ENCODE data around the gene NT5C1A.

The NT5C1A gene

GRCh38 chr1:39668111-39668510, 3.8 kb downstream of the NT5C1A start:
- Histone ChIP-seq H3K9me3 (ENCODE audit: insufficient read depth, low read length) (0 out of 2 replicates have a peak, but pooled peaks cover 1% of the 10 kb centered on the region), H3K4me1 (ENCODE audit: insufficient read depth, insufficient read length) (peaks cover 8% of the 10 kb centered on the region), H3K27me3 (ENCODE audit: insufficient read depth, insufficient read length) (peaks cover 100% of the 10 kb centered on the region), H3K9ac (ENCODE audit: insufficient read length, low read depth) (no peak overlapping the region), H3K4me3 (ENCODE audit: insufficient read length, low read depth) (no peak overlapping the region), H3K36me3 (ENCODE audit: insufficient read depth, insufficient read length, low read length) (no peaks in the 10 kb centered on the region)
- TF ChIP-seq ZNF274 (IDR thresholded peaks at IDR 0.05; ENCODE audit: low read depth, low read length) (no peak), YY1 (IDR thresholded peaks at IDR 0.05; ENCODE audit: insufficient read depth, insufficient read length) (no peak), SUZ12 (IDR thresholded peaks at IDR 0.05; ENCODE audit: extremely low read depth, insufficient read depth, insufficient read length) (no peak)
- DNase-seq (ENCODE audit: low read depth, low spot score): no peak

GRCh38 chr1:39666772-39667171, 5.1 kb downstream of the NT5C1A start:
- Histone ChIP-seq H3K36me3 (ENCODE audit: insufficient read depth, insufficient read length, low read length) (no peaks in the 10 kb centered on the region), H3K9me3 (ENCODE audit: insufficient read depth, low read length) (no peaks in the 10 kb centered on the region), H3K9ac (ENCODE audit: insufficient read length, low read depth) (no peak overlapping the region), H3K27me3 (ENCODE audit: insufficient read depth, insufficient read length) (peaks cover 100% of the 10 kb centered on the region), H3K4me3 (ENCODE audit: insufficient read length, low read depth) (no peak overlapping the region), H3K4me1 (ENCODE audit: insufficient read depth, insufficient read length) (peaks cover 8% of the 10 kb centered on the region)
- DNase-seq (ENCODE audit: low read depth, low spot score): no peak
- TF ChIP-seq YY1 (IDR thresholded peaks at IDR 0.05; ENCODE audit: insufficient read depth, insufficient read length): no peak
- TF ChIP-seq SUZ12 (IDR thresholded peaks at IDR 0.05; ENCODE audit: extremely low read depth, insufficient read depth, insufficient read length): no peak
- no peak for TF ChIP-seq ZNF274 (IDR thresholded peaks at IDR 0.05; ENCODE audit: low read depth, low read length)

GRCh38 chr1:39663559-39663958, 8.3 kb downstream of the NT5C1A start:
- TF ChIP-seq ZNF274 (IDR thresholded peaks at IDR 0.05; ENCODE audit: low read depth, low read length): no peak
- TF ChIP-seq YY1 (IDR thresholded peaks at IDR 0.05; ENCODE audit: insufficient read depth, insufficient read length): no peak
- no peak for TF ChIP-seq SUZ12 (IDR thresholded peaks at IDR 0.05; ENCODE audit: extremely low read depth, insufficient read depth, insufficient read length)
- no peaks in the 10 kb centered on the region for H3K4me1 ChIP-seq (ENCODE audit: insufficient read depth, insufficient read length)
- peaks cover 100% of the 10 kb centered on the region for H3K27me3 ChIP-seq (ENCODE audit: insufficient read depth, insufficient read length)
- no peaks in the 10 kb centered on the region for H3K36me3 ChIP-seq (ENCODE audit: insufficient read depth, insufficient read length, low read length)
- H3K9me3 ChIP-seq (ENCODE audit: insufficient read depth, low read length): no peaks in the 10 kb centered on the region
- no peak overlapping the region for H3K4me3 ChIP-seq (ENCODE audit: insufficient read length, low read depth)
- H3K9ac ChIP-seq (ENCODE audit: insufficient read length, low read depth): no peak overlapping the region
- no peak for DNase-seq (ENCODE audit: low read depth, low spot score)

GRCh38 chr1:39662861-39663260, 9.0 kb downstream of the NT5C1A start:
- Histone ChIP-seq H3K4me1 (ENCODE audit: insufficient read depth, insufficient read length) (no peaks in the 10 kb centered on the region), H3K9ac (ENCODE audit: insufficient read length, low read depth) (no peak overlapping the region), H3K27me3 (ENCODE audit: insufficient read depth, insufficient read length) (peaks cover 100% of the 10 kb centered on the region), H3K36me3 (ENCODE audit: insufficient read depth, insufficient read length, low read length) (no peaks in the 10 kb centered on the region), H3K9me3 (ENCODE audit: insufficient read depth, low read length) (no peaks in the 10 kb centered on the region), H3K4me3 (ENCODE audit: insufficient read length, low read depth) (no peak overlapping the region)
- TF ChIP-seq ZNF274 (IDR thresholded peaks at IDR 0.05; ENCODE audit: low read depth, low read length): no peak
- DNase-seq (ENCODE audit: low read depth, low spot score): no peak

- H3K27me3 ChIP-seq (ENCODE audit: insufficient read depth, insufficient read length): peaks cover 99% of the 10 kb centered on the region
- DNase-seq (ENCODE audit: low read depth, low spot score): no peak
- no peak overlapping the region for H3K9ac ChIP-seq (ENCODE audit: insufficient read length, low read depth)
- no peaks in the 10 kb centered on the region for H3K9me3 ChIP-seq (ENCODE audit: insufficient read depth, low read length)
- TF ChIP-seq SUZ12 (IDR thresholded peaks at IDR 0.05; ENCODE audit: extremely low read depth, insufficient read depth, insufficient read length) (no peak), YY1 (IDR thresholded peaks at IDR 0.05; ENCODE audit: insufficient read depth, insufficient read length) (no peak), ZNF274 (IDR thresholded peaks at IDR 0.05; ENCODE audit: low read depth, low read length) (no peak)
- H3K4me3 ChIP-seq (ENCODE audit: insufficient read length, low read depth): no peak overlapping the region
- no peaks in the 10 kb centered on the region for H3K36me3 ChIP-seq (ENCODE audit: insufficient read depth, insufficient read length, low read length)
- H3K4me1 ChIP-seq (ENCODE audit: insufficient read depth, insufficient read length): no peaks in the 10 kb centered on the region
These were observed 12.4 kb downstream of the NT5C1A start for GRCh38 chr1:39659538-39659937.

GRCh38 chr1:39659110-39659509, 12.8 kb downstream of the NT5C1A start:
- no peak for TF ChIP-seq ZNF274 (IDR thresholded peaks at IDR 0.05; ENCODE audit: low read depth, low read length)
- no peak for TF ChIP-seq YY1 (IDR thresholded peaks at IDR 0.05; ENCODE audit: insufficient read depth, insufficient read length)
- TF ChIP-seq SUZ12 (IDR thresholded peaks at IDR 0.05; ENCODE audit: extremely low read depth, insufficient read depth, insufficient read length): no peak
- Histone ChIP-seq H3K27me3 (ENCODE audit: insufficient read depth, insufficient read length) (peaks cover 99% of the 10 kb centered on the region), H3K4me3 (ENCODE audit: insufficient read length, low read depth) (no peak overlapping the region), H3K9ac (ENCODE audit: insufficient read length, low read depth) (no peak overlapping the region), H3K36me3 (ENCODE audit: insufficient read depth, insufficient read length, low read length) (no peaks in the 10 kb centered on the region), H3K4me1 (ENCODE audit: insufficient read depth, insufficient read length) (no peaks in the 10 kb centered on the region), H3K9me3 (ENCODE audit: insufficient read depth, low read length) (no peaks in the 10 kb centered on the region)
- DNase-seq (ENCODE audit: low read depth, low spot score): no peak

GRCh38 chr1:39657923-39658485, 13.9 kb downstream of the NT5C1A start:
- Histone ChIP-seq H3K4me3 (ENCODE audit: insufficient read length, low read depth) (no peak overlapping the region), H3K9ac (ENCODE audit: insufficient read length, low read depth) (no peak overlapping the region), H3K27me3 (ENCODE audit: insufficient read depth, insufficient read length) (peaks cover 99% of the 10 kb centered on the region), H3K36me3 (ENCODE audit: insufficient read depth, insufficient read length, low read length) (no peaks in the 10 kb centered on the region), H3K4me1 (ENCODE audit: insufficient read depth, insufficient read length) (no peaks in the 10 kb centered on the region), H3K9me3 (ENCODE audit: insufficient read depth, low read length) (no peaks in the 10 kb centered on the region)
- DNase-seq (ENCODE audit: low read depth, low spot score): peak; percentile 78
- no peak for TF ChIP-seq SUZ12 (IDR thresholded peaks at IDR 0.05; ENCODE audit: extremely low read depth, insufficient read depth, insufficient read length)

- Histone ChIP-seq H3K27me3 (ENCODE audit: insufficient read depth, insufficient read length) (peaks cover 99% of the 10 kb centered on the region), H3K9me3 (ENCODE audit: insufficient read depth, low read length) (no peaks in the 10 kb centered on the region), H3K9ac (ENCODE audit: insufficient read length, low read depth) (no peak overlapping the region), H3K4me3 (ENCODE audit: insufficient read length, low read depth) (no peak overlapping the region), H3K36me3 (ENCODE audit: insufficient read depth, insufficient read length, low read length) (no peaks in the 10 kb centered on the region), H3K4me1 (ENCODE audit: insufficient read depth, insufficient read length) (no peaks in the 10 kb centered on the region)
- TF ChIP-seq SUZ12 (IDR thresholded peaks at IDR 0.05; ENCODE audit: extremely low read depth, insufficient read depth, insufficient read length): no peak
- TF ChIP-seq YY1 (IDR thresholded peaks at IDR 0.05; ENCODE audit: insufficient read depth, insufficient read length): no peak
- no peak for TF ChIP-seq ZNF274 (IDR thresholded peaks at IDR 0.05; ENCODE audit: low read depth, low read length)
- DNase-seq (ENCODE audit: low read depth, low spot score): no peak
These were observed 14.5 kb downstream of the NT5C1A start for GRCh38 chr1:39657402-39657801.

Data from NT2/D1 (cell line).